Gastroesophageal sphincter (tissue), 3 donors: ENCODE measurements around the gene XBP1.

ENCODE experiments used
- EP300 ChIP-seq: sonication (generic); formaldehyde crosslinking; IDR thresholded peaks from one replicate; pipeline ENCODE4 v1.6.1; 2017; ENCODE audit warnings: antibody characterized with exemption, mild to moderate bottlenecking
- POLR2A ChIP-seq, 2 donors: fragments of 450-650 bp; IDR thresholded peaks; one replicate each; pipeline ENCODE4 v1.6.1; 2017; ENCODE audit warnings: antibody characterized with exemption in 2 of 2, mild to moderate bottlenecking in 2 of 2, moderate library complexity in 1 of 2
- POLR2AphosphoS5 ChIP-seq: sonication (generic); formaldehyde crosslinking; IDR thresholded peaks from one replicate; pipeline ENCODE4 v1.6.1; 2017; ENCODE audit warnings: antibody characterized with exemption
- TF ChIP-seq, protein P1 (sequence below), 4 experiments: fragments of 200-600 bp in 2 of 4; fragments of 450-650 bp in 2 of 4; sonication (generic) in 1 of 4; IDR thresholded peaks; one replicate each; pipeline ENCODE4 v1.5.1; 2017 to 2019; ENCODE audit warnings: antibody characterized with exemption in 4 of 4, mild to moderate bottlenecking in 2 of 4, moderate library complexity in 2 of 4

DNA sequence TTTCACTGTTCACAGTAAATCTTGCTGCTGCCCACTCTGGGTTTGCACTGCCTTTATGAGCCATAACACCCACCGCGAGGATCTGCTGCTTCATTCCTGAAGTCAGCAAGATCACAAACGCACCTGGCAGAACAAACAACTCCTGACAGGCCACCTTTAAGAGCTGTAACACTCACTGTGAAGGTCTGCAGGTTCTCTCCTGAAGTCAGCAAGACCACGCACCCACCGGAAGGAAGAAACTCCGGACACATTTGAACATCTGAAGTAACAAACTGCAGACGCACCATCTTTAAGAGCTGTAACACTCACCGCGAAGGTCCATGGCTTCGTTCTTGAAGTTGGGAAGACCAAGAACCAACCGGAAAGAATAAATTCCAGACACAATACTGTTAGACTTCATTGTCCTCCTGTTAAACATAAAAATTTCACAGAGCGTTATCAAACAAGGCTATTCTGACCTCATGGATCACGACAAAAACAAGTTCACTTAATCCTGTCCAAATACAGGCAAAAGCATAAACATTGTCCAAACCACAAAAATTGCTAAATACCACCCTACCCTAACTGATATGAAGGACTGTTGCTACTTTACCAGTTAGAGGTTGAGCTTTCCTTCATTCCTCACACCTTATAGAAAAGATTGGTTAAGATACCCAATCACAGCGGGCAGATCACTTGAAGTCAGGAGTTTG, 30.8 kb downstream of the XBP1 start:
- TF ChIP-seq, protein P1, sequence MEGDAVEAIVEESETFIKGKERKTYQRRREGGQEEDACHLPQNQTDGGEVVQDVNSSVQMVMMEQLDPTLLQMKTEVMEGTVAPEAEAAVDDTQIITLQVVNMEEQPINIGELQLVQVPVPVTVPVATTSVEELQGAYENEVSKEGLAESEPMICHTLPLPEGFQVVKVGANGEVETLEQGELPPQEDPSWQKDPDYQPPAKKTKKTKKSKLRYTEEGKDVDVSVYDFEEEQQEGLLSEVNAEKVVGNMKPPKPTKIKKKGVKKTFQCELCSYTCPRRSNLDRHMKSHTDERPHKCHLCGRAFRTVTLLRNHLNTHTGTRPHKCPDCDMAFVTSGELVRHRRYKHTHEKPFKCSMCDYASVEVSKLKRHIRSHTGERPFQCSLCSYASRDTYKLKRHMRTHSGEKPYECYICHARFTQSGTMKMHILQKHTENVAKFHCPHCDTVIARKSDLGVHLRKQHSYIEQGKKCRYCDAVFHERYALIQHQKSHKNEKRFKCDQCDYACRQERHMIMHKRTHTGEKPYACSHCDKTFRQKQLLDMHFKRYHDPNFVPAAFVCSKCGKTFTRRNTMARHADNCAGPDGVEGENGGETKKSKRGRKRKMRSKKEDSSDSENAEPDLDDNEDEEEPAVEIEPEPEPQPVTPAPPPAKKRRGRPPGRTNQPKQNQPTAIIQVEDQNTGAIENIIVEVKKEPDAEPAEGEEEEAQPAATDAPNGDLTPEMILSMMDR (IDR thresholded peaks at IDR 0.05), result no peak
- TF ChIP-seq EP300 (no peak), POLR2AphosphoS5 (no peak), POLR2A (IDR thresholded peaks at IDR 0.05) (no peak)
